WERI-Rb-1 (cell line): Measurements from ENCODE around the gene RAD51B.

Experiments
- DNase-seq: peaks from one replicate; pipeline ENCODE4 v3.0.0-alpha.2; 2020
- H3K27ac ChIP-seq: fragments of 250-450 bp; sonication (Bioruptor Pico); 2 replicates; pipeline ENCODE4 v1.5.1; 2020; ENCODE audit warnings: mild to moderate bottlenecking, moderate library complexity
- H3K27me3 ChIP-seq: fragments of 250-450 bp; sonication (Bioruptor Pico); 2 replicates; pipeline ENCODE4 v1.5.1; 2021; ENCODE audit warnings: mild to moderate bottlenecking, low read depth, moderate library complexity; ENCODE audit not compliant: insufficient read depth, severe bottlenecking
- H3K36me3 ChIP-seq: fragments of 250-450 bp; sonication (Bioruptor Pico); 2 replicates; pipeline ENCODE4 v1.5.1; 2020; ENCODE audit warnings: mild to moderate bottlenecking, moderate library complexity
- H3K4me3 ChIP-seq: 2 replicates; pipeline ENCODE4 v1.5.1; 2011; ENCODE audit warnings: low read depth, mild to moderate bottlenecking, control low read depth, low read length
- H3K9me3 ChIP-seq: fragments of 250-450 bp; sonication (Bioruptor Pico); 2 replicates; pipeline ENCODE4 v1.5.1; 2021; ENCODE audit warnings: mild to moderate bottlenecking, moderate library complexity; ENCODE audit not compliant: severe bottlenecking
- CTCF ChIP-seq: IDR thresholded peaks from 2 replicates; pipeline ENCODE4 v1.5.1; 2011; ENCODE audit warnings: low read depth, mild to moderate bottlenecking, control low read depth, inconsistent platforms, low read length

RAD51B gene

GRCh38 chr14:68306934-68307789, 487.6 kb downstream of the RAD51B start:
- H3K36me3 ChIP-seq: no peaks in the 10 kb centered on the region
- DNase-seq: no peak
- no peak overlapping the region for H3K4me3 ChIP-seq
- peaks cover 3% of the 10 kb centered on the region for H3K9me3 ChIP-seq
- no peak overlapping the region for H3K27ac ChIP-seq
- no peak for TF ChIP-seq CTCF
- no peaks in the 10 kb centered on the region for H3K27me3 ChIP-seq

DNA sequence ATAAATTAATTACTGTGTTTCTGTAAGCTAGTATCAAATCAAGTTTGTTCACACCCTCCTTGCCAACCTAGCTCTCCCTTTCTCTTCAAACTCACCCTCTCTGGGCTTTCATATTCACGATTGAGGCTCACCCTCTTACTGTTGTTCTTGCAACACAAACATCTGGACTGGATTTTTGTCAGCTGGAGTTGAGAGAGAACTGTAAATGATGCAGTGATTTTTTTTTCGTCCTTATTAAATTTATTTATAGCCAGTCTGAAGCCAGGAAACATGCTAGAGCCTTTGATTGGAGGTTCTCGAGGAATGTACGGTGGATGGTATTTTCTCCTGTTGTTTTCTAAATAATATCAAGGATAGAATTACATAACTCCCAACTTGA, 488.2 kb downstream of the RAD51B start:
- H3K4me3 ChIP-seq: no peak overlapping the region
- peaks cover 3% of the 10 kb centered on the region for H3K9me3 ChIP-seq
- no peak for TF ChIP-seq CTCF
- H3K36me3 ChIP-seq: no peaks in the 10 kb centered on the region
- no peaks in the 10 kb centered on the region for H3K27me3 ChIP-seq
- DNase-seq: no peak
- no peak overlapping the region for H3K27ac ChIP-seq

DNA sequence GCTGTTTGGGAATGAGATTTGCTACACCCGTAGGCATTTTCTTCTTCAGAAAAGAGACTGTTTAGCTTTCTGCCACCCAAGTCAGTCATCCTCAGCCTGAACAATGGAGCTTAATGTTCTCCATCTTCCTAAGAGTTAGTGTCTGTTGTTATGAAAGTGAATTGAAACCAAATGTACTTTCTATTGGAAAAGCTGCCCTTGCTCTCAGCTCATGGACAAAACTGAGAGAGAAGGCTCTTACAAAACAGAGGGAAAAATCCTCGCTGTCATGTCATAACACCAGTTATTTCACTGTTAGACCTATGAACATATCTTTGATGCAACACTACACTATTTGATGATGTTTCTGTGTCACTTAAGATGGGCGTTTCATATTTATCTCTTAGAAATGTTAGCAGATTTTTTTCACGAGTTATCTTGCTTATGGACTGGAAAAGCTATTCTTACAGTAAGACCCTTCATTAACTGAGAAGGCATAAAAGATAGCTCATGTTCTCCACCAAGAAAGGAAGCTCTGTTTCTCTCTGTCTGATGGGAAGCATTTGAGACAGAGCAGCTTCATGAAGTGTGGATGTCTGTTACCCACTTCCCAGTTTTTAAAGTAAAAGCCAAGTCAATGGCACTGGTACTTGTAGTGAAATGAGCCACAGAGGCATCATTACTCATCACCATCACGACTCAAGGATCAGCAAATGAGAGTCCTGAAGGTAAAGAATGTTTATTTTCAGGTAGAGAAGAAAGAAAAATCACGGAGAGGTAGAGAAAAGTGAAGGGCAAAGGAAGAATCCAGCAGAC, 489.3 kb downstream of the RAD51B start:
- no peak for DNase-seq
- TF ChIP-seq CTCF: no peak
- H3K36me3 ChIP-seq: no peaks in the 10 kb centered on the region
- H3K27ac ChIP-seq: no peak overlapping the region
- no peaks in the 10 kb centered on the region for H3K27me3 ChIP-seq
- H3K4me3 ChIP-seq: no peak overlapping the region
- no peaks in the 10 kb centered on the region for H3K9me3 ChIP-seq

DNA sequence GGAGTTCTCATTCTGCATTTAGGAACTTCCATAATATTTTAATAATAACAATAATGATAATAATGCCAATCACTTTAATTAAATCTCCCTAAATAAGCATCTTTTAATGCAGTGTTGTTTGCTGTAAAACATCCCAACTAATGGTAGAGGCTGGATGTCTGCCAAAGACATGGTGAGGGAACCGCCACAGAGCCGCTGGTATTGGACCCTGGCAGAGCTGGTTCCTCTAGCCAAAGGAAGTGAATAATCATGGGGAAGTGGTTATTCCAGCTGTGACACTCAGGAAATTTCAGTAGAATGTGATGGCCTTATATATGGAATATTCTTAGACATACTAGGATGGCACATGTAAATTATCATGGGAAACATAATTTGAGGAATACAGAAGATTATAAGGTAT, 490.0 kb downstream of the RAD51B start:
- no peaks in the 10 kb centered on the region for H3K9me3 ChIP-seq
- no peak for TF ChIP-seq CTCF
- no peaks in the 10 kb centered on the region for H3K27me3 ChIP-seq

GRCh38 chr14:68312300-68312699, 492.7 kb downstream of the RAD51B start:
- H3K27ac ChIP-seq: no peak overlapping the region
- H3K4me3 ChIP-seq: no peak overlapping the region
- TF ChIP-seq CTCF: no peak
- H3K9me3 ChIP-seq: no peaks in the 10 kb centered on the region
- H3K36me3 ChIP-seq: no peaks in the 10 kb centered on the region
- H3K27me3 ChIP-seq: no peaks in the 10 kb centered on the region
- DNase-seq: no peak

More for the DNA sequence above, 490.0 kb downstream of the RAD51B start:
- no peak overlapping the region for H3K27ac ChIP-seq
- H3K36me3 ChIP-seq: no peaks in the 10 kb centered on the region
- H3K4me3 ChIP-seq: no peak overlapping the region
- no peak for DNase-seq
